ENCODE results near the gene RAMAC.
"Not testable (repeated sequence)": the region's sequence is repeated elsewhere in the genome, so short reads cannot be mapped to it uniquely, and the experiment has no call there.

The RAMAC gene

GRCh38 chr15:82969353-82969752, 16.7 kb upstream of the RAMAC start:
- DNase-seq: no peak

- no peak for DNase-seq
Observed at GRCh38 chr15:82970078-82970686, 15.8 kb upstream of the RAMAC start.

GRCh38 chr15:82970696-82971095, 15.3 kb upstream of the RAMAC start:
- no peak for DNase-seq

- DNase-seq: no peak
Observed at GRCh38 chr15:82971218-82971984, 14.6 kb upstream of the RAMAC start.

- no peak for DNase-seq
Observed at GRCh38 chr15:82972990-82973389, 13.0 kb upstream of the RAMAC start.

- DNase-seq: no peak
Observed at GRCh38 chr15:82977076-82977475, 8.9 kb upstream of the RAMAC start.

- no peak for DNase-seq
Observed at GRCh38 chr15:82978438-82978837, 7.6 kb upstream of the RAMAC start.

GRCh38 chr15:82979726-82980125, 6.3 kb upstream of the RAMAC start:
- no peak for DNase-seq

GRCh38 chr15:82980981-82981380, 5.0 kb upstream of the RAMAC start:
- no peak for DNase-seq

- DNase-seq: peak; percentile 38
Observed at GRCh38 chr15:82986442-82986780, 401 bp downstream of the RAMAC start.

GRCh38 chr15:82992436-82992998, 6.5 kb downstream of the RAMAC start:
- DNase-seq: no peak

GRCh38 chr15:82993144-82993543, 7.1 kb downstream of the RAMAC start:
- DNase-seq: no peak

GRCh38 chr15:82995076-82995475, 9.1 kb downstream of the RAMAC start:
- no peak for DNase-seq

- no peak for DNase-seq
Observed at GRCh38 chr15:82995938-82996337, 9.9 kb downstream of the RAMAC start.

- DNase-seq: no peak
Observed at GRCh38 chr15:82999426-82999825, 13.4 kb downstream of the RAMAC start.

- peak; percentile 70 for DNase-seq
Observed at GRCh38 chr15:82999905-83000671, 14.1 kb downstream of the RAMAC start.

- DNase-seq: not testable (repeated sequence)
Observed at GRCh38 chr15:83000672-83001031, 14.6 kb downstream of the RAMAC start.

GRCh38 chr15:83010709-83011270, 24.8 kb downstream of the RAMAC start:
- peak; percentile 85 for DNase-seq

GRCh38 chr15:83011271-83012075, 25.5 kb downstream of the RAMAC start, which contains the start of gene C15orf40:
TSS of gene C15orf40 (minus strand) at chr15:83011639. CDS start at chr15:83011607, 32 bp downstream.
- DNase-seq: peak; percentile 89

GRCh38 chr15:83012076-83012426, 26.0 kb downstream of the RAMAC start:
- DNase-seq: no peak

GRCh38 chr15:83012636-83013035, 26.6 kb downstream of the RAMAC start:
- DNase-seq: no peak

- no peak for DNase-seq
Observed at GRCh38 chr15:83014205-83014653, 28.2 kb downstream of the RAMAC start.
